ENCODE results near the gene TTC3.

TTC3 gene

DNA sequence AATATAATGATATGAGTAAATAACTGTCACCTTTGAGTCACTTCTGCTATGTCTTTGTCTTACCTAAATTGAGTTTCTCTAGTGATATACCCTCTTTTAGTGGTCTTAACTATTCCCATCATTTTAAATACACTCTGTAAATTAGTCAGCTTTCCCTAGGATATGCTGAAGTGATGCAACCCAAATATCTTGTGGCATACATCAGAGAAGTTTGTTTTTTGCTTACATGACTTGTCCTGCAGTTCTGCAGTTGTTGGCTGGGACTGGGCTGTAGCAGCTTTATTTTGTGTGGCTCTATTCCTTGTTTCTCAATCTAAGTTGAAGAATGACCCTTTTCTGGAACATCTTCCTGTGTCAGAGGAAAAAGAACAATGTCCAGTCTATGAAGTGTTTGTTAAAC is 76.4 kb downstream of the TTC3 start:
- no peak for DNase-seq (ENCODE audit: low read depth in 2 of 2, low spot score in 1 of 2)

DNA sequence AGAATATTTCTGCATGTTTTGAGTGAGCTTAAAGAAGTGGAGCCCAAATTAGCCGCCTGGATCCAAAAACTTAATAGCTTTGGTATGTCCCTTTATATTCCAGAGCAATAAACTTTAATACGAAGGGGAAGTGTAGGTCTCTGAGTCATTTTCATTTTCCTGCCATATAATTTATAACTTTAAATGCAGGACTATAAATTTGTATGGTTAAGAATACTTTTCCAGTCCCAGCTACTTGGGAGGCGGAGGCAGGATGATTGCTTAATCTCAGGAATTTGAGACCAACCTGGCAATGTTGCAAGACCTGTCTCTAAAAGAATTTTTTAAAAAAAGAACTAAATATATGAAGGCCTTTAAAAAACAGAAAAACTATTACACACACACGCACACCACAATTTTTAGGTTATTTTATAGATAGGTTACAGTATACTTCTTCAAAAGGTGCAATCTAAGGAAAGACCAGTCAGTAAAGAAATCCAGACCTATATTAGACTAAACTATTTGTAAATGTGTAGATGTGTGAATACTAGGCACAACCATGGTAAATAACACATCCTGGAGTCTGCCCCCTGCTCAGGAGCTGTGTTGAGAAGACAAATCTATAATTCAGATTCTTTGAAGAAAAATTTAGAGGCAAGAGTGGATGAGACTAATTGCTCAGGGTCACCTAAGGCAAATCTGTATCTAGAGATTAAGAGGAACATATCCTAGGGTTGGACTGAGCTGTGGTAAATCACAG is 80.3 kb downstream of the TTC3 start:
- no peak for DNase-seq (ENCODE audit: low read depth in 2 of 2, low spot score in 1 of 2)

DNA sequence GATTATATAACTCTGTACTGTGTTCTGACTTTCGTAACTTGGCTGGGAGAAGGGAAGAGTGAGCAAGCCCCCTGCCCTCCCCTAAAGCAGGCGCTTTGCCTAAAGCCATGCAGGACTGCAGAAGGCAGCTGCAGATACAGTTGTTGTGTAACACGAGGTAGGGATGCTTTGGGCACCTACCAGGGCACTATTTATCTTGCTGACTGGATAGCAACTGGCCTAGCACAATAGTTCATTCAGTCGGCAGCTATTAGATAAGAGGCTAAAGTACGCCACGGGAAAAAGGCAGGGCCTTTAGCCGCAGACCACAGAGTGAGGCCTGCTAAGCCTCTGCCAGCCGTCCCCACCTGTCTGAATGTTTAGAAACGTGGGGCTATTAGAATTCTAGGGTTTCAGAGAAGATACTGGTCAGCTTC is 80.9 kb downstream of the TTC3 start:
- no peak for DNase-seq (ENCODE audit: low read depth in 2 of 2, low spot score in 1 of 2)

DNA sequence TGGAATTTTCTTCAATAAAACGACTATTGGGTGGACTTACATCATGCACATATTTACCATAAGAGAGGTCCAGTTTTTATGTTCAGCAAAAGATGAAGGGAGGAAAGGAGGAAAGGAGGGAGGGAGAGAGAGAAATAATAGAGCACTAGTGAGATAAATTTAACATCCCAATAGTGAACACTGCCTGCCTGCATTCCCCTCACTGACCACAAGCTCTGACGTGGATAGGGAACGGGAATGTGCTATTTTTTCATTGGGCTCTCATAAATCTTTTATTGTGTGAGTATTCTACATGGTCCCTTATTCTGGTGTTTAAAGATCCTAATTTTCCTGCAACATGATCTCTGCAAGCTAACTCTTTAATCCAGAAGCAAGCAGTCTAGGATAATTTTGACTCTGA is 82.1 kb downstream of the TTC3 start:
- no peak for DNase-seq (ENCODE audit: low read depth in 2 of 2, low spot score in 1 of 2)

DNA sequence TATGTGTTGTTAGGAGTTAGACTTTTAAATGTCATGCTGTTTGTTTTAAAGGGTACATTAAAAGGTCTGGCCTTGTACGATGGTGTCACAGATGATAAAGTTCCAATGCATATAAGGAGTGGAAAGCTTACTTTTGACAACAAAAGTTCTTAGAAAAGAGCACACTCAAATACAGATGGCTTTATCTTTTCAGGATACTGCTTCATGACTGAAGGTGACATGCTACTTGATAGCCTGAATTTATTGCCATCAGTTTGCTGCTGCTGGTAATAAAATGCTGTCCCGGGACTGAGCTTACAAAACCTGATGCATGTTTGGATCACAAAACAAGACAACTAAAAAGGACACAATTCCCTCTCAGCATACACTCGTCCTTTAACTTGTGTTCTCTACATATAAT is 84.9 kb downstream of the TTC3 start:
- DNase-seq (ENCODE audit: low read depth in 2 of 2, low spot score in 1 of 2): no peak

DNA sequence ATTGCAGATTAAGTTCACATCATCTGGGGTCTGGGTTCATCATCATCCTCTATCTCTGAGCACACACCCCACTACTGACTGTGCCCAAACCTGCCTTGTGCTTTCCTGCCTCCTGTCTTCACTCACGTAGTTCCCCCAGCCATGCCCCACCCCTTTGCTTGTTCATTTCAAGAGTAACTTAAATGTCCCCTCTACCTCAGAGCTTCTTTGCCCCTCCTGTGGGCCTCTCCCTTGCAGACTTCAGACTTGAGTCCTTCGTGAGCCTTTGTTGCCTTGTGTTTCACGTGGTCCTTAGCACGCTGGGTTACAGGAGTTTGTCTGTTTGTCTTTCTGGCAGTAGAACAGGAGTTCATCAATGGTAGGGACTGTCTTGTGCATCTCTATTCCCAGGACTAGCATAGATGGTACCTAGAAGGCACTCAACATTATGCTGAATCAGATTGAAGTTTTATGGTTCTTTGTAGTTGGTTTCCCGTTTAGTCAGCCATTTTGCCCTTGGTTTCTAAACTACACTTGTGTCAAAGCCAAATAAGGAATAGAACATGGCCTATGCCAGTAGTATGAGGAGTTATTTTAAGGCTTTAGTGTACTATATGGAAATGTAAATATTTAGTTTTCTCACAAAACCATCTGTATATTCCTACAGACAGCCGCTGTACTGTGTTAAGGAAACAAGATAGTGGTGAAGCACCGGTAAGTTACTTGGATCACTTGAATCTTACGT is 86.2 kb downstream of the TTC3 start:
- no peak for DNase-seq (ENCODE audit: low read depth in 2 of 2, low spot score in 1 of 2)

DNA sequence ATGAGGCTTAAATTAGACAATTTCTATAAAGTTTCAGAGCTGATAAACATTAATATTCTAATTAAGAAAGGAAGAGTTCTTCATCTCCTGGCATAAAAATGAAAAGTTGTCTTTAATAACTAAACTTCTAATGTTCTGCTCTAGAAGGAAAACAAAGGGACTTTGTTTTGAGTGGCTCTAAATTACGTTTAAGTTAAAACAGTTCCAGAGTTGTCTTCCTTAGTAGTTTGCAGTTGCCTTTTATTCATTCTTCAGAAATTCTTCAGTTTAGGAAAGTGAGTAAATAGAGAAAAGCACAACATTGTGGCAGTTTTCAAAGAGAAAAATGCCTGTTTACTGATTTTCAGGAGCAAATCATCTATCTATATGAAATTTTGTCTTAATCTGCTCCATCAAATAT is 86.9 kb downstream of the TTC3 start:
- no peak for DNase-seq (ENCODE audit: low read depth in 2 of 2, low spot score in 1 of 2)

DNA sequence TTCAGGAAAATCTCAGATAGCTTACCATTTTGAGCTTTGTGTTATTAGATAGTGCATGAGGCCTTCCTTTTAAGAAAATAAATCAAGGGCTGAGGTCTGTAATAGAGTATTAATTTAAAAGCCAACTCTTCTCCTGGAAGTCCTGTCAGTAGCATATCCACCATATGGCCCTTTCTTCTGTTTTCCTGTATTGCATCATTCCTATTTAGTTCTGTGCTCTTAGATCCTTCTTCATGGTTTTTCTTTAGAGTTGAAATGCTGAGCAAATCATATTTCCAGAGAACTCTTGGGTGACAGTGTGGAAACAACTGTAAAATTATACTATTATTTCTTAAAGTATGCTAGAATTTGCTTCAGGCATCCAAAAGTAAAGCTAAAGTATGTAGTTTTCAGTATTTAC is 91.7 kb downstream of the TTC3 start:
- DNase-seq (ENCODE audit: low read depth in 2 of 2, low spot score in 1 of 2): no peak

DNA sequence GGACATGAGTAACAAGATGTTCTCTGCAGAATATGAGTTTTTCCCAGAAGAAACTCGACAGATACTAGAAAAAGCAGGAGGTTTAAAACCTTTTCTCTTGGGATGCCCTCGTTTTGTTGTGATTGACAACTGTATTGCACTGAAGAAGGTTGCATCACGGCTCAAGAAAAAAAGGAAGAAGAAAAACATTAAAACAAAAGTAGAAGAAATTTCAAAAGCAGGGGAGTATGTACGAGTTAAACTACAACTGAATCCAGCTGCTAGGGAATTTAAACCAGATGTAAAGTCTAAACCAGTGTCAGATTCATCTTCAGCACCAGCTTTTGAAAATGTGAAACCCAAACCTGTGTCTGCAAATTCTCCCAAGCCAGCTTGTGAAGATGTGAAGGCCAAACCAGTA is 92.5 kb downstream of the TTC3 start:
- DNase-seq (ENCODE audit: low read depth in 2 of 2, low spot score in 1 of 2): no peak

DNA sequence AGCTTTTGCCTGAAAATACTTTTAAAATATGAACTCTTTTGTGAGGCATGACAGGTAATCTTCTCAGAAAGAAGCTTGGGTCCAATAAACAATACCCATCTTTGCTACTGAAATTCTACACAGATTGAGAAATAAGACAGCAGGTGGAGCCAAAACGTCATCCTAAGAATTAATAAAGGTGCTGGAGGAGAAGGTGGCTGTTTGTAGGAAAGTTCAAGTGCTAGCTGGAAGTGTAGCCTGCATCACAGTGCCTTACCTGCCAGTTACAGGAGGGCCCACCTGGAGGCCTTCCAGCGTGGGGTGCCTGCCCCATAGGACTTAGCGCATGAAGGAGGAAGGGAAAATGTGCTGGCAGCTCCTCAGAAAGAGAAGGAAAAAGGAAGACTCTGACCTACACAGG is 93.7 kb downstream of the TTC3 start:
- DNase-seq (ENCODE audit: low read depth in 2 of 2, low spot score in 1 of 2): no peak

DNA sequence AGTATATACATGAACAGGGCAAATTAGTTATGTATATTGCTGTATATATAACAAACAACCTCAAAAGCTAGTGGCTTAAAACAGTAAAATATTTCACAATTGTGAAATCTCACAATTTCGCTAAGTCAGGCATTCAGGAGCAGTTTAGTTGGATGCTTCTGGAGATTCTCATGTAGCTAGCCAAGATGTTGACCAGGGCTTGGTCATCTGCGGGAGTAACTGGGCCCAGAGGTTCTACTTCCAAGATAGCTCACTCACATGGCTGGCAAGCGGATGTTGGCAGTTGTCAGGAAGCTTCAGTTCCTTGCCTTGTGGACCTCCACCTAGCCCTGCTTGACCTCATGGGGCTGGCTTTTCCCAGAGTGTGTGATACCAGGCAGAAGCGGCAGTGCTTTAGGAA is 95.6 kb downstream of the TTC3 start:
- DNase-seq (ENCODE audit: low read depth in 2 of 2, low spot score in 1 of 2): no peak

DNA sequence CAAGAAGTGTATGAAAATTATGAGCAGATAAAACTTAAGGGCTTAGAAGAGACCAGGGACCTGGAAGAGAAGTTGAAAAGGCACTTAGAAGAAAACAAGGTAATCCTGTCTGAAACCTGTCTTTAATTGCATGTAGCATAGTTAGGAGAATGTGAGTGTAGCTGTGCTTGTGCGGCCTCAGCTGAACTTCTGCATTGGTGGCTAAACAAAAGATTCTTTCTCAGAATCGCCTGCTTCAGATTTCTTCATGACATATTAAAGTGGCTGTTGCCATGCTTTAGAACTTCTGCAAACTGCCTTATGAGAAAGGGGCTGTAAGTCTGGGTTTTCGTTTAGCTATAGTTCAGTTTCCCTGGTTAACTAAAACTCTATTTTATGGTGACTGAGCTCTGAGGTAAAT is 99.6 kb downstream of the TTC3 start:
- no peak for DNase-seq (ENCODE audit: low read depth in 2 of 2, low spot score in 1 of 2)

DNA sequence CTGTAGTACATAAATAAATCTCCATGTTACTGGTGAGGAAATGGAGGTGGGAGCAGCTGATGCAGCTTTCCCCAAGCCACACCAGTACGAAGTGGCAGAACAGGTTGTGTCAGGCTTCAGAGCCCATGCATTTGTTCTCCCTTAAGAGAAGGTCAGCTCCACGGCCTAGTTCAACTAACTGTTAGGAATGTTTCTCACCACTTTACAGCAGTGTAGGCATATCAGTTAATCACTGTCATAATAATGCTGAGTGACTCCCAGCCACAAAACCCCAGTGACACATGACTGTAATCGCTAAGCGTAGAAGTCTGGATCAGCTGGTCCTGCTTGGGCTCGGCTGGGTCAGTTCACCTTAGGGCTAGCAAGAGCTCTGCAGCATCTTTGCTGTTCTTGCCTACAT is 103.7 kb downstream of the TTC3 start:
- DNase-seq (ENCODE audit: low read depth in 2 of 2, low spot score in 1 of 2): no peak

DNA sequence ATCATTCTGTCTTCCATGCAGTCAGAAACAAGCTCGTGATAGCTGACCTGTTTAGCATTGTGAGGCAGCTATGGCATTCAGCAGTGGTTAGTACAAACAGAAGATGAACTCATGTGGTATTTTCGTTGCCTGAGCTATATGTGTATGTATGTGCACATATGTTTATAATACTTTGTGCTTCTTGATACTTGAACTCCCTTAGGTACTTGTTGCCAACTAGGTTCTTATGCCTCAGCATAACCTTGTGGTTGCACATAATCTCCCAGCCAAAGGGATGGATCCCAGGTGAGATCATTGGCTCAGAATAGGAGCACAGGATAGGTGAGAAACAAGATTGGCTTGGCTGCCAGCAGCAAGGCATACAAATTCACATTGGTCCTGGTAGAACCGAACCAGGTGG is 108.0 kb downstream of the TTC3 start:
- DNase-seq (ENCODE audit: low read depth in 2 of 2, low spot score in 1 of 2): no peak

DNA sequence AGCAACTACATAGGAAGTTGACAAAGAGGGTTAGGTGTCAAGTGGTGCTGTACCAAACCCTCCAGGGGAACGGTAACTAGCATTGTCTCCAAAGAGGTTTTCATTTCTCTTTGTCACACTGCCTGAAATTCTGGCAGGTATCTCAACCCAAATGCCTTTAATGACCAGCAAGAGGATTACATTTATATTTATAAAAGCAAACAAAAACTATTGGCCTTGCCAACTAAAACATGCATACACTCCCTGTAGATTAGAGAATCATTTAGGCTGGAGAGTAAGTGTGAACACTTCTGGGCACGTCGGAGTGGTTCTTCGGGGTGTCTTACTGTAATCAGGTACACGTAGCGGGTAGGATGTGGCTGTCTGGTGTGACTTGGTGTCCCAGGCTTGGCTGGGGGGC is 109.2 kb downstream of the TTC3 start:
- no peak for DNase-seq (ENCODE audit: low read depth in 2 of 2, low spot score in 1 of 2)

DNA sequence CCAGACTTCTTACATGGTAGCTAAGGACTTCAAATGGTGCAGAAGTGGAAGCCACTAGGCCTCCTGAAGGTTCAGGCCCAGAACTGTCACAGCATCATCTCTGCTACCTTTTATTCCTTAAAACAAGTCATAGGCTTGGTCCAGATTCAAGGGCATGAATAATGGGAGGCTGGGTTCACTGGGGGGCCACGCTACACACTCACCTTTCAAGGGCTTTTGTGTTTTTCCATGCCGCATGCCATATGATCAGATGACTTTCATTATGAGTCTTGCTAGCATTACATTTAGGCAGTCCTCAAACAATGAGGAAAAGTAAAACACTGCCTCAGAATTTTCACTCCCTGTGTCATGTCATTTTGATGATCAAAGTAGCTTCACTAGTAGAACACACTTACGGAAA is 110.7 kb downstream of the TTC3 start:
- no peak for DNase-seq (ENCODE audit: low read depth in 2 of 2, low spot score in 1 of 2)

DNA sequence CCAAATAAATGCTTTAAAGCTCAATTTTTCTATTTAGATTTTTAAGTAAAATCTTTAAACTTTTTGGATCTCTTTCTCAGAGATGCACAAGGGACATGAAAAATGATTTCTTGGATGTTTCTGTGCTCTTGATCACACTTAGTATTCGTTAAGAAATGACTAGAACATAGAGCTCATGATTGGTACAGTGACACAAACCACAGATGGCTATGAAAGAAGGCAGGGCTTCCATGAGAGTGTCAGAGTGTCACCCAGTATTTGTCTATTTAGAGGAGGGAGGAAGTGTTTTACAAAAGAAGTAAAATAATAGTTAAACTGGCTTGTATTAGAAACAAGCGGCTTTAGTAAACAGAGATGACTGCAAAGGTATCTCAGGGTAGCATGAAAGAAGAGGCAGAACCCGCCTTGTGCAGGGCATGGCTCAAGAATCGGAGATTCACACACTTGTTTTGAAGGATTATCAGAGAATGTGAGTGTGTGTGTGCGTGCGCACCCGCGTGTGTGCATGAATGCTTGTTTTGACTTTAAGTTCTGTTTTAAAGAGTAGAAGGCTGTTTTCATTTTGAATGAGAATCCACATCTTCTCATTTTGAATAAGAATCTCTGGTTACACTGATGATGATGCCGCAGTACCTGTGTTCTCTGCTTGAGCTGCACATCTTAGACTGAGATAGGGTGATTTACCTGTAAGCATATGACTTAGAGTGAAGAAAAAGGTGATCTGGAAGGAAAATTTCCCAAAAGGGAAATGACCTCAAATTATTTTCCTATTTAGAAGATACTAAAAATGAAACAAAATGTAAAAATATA is 111.9 kb downstream of the TTC3 start:
- DNase-seq (ENCODE audit: low read depth in 2 of 2, low spot score in 1 of 2): no peak

DNA sequence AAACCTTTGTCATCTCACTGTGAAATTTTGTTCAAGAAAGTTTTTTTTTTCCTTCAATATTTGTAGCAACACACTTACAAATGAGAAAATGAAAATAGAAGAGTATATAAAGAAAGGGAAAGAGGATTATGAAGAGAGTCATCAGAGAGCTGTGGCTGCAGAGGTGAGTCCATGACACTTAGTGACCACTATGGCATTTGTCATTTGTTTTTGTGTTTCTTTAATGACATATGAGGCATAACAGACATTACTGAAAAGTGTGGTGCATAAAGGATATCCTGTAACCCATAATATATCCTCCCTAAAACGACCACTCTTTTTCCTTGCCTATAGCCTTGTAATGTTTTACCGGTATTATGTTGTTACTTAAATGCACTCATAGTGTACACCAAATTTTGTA is 113.9 kb downstream of the TTC3 start:
- DNase-seq (ENCODE audit: low read depth in 2 of 2, low spot score in 1 of 2): no peak

DNA sequence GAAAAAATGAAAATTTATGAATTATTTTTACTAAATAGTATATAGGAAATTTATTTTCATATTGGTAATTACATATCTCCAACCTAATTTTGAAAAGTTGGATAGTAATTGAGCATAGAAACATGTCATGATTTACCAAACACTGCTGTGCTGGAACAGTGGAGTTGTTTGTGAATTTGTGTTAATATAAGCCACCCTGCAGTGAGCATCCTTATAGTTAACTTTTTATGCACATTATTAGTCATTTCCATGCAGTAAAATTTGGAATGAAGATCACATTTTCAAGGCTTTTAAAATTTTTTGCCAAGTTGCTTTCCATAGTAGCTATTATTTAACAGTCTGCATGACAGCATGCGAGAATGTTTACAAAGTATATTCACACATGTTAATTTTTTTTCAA is 115.8 kb downstream of the TTC3 start:
- no peak for DNase-seq (ENCODE audit: low read depth in 2 of 2, low spot score in 1 of 2)

DNA sequence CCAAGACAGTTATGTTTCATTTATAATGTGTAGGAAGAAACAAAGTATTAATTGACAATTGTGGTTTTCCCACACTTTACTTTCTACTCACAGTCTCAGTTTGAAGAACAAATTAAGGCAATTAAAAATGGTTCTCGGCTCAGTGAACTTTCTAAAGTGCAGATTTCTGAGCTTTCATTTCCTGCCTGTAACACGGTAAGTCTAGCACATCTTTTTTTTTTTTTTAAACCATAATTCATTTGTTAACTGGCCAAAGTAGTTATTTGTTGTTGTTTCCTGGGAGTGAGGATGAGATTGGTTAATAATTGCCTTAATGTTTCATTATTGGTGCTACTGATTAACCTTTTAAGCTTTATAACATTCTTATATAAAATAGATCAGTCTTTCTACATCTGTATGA is 119.0 kb downstream of the TTC3 start:
- DNase-seq (ENCODE audit: low read depth in 2 of 2, low spot score in 1 of 2): no peak

DNA sequence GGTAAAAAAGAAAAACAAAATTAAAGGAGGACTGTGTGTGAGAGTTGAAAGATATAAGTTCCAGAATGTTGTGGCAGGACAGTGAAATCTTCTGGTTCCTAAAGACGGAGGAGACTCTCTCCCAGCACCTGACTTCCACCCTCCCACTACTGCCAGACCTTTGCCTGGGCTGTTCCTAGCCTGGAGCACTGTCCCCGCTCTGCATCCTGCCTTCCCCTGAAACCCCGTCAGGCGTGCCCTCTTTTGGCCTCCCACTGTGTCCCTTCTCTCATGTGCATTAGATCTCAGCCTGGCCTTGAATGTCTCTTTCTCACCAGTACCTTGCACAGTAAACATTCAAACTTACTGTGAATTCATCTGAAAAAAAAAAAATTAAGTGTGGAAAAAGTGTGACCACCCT is 120.0 kb downstream of the TTC3 start:
- no peak for DNase-seq (ENCODE audit: low read depth in 2 of 2, low spot score in 1 of 2)

DNA sequence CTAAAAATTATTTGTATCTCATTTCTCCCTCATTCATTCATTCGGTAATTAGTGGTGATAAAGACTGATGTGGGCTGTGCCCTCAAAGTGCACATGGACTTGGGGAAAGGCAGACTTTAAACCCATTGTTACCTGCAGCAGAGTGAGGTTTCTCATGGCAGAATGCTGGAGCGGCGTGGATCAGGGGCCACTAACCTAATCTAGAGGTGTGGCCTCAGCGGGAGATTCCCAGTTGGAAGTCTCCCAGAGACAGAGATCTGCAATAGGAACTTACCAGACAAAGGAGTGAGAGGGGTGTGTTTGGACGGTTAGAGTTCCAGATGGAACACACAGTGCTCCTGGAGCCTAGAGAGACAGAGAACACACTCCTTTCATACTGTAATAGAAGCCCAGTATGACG is 120.6 kb downstream of the TTC3 start:
- DNase-seq (ENCODE audit: low read depth in 2 of 2, low spot score in 1 of 2): no peak

Data from stimulated activated CD8-positive, alpha-beta memory T cell treated with anti-CD3 and anti-CD28 coated beads, Interleukin-4, amount 100 ng/mL, for 1 hour (primary cell).